Measurements from ENCODE around the gene RHEB. TPM values are rescaled to one million over a fixed set of nuclear protein-coding genes. Genes with fewer than 3 reads are reported as not detected.
A peak's percentile ranks its signal among the peaks of the same experiment; 100 is the strongest.
"Not testable (repeated sequence)": the region's sequence is repeated elsewhere in the genome, so short reads cannot be mapped to it uniquely, and the experiment has no call there.

Gene RHEB
- total RNA-seq, 2 experiments from 2014 or later = 62.0 to 64.6 TPM

GRCh38 chr7:151520419-151521261 is 945 bp upstream of the RHEB start:
- peaks cover 5% of the 10 kb centered on the region for H3K36me3 Mint-ChIP-seq
- H3K27me3 Mint-ChIP-seq = no peaks in the 10 kb centered on the region
- no peaks in the 10 kb centered on the region for H3K9me3 Mint-ChIP-seq
- peak overlapping the region; percentile 96 for H3K27ac Mint-ChIP-seq
- POLR2A ChIA-PET = interaction anchor here (1.1 to 3.7 kb wide), 3 partner anchors 18 to 356 kb away, joined by 4 to 25 read pairs (median 4); partner anchors contain the start of gene PRKAG2
- CTCF ChIA-PET = interaction anchor here (1.2 to 1.7 kb wide), 5 partner anchors 111 to 263 kb away, joined by 3 to 9 read pairs (median 4); no protein-coding TSS in a partner anchor
- peaks cover 28% of the 10 kb centered on the region for H3K4me1 Mint-ChIP-seq (ENCODE audit: low read depth)
- H3K4me3 Mint-ChIP-seq = peak overlapping the region; percentile 92
- intact Hi-C loops (cut with micrococcal nuclease) = loop anchor here (1.0 kb wide), 2 partner anchors 170 to 356 kb away; no protein-coding TSS in a partner anchor
- DNase-seq = peak; percentile 51

DNA sequence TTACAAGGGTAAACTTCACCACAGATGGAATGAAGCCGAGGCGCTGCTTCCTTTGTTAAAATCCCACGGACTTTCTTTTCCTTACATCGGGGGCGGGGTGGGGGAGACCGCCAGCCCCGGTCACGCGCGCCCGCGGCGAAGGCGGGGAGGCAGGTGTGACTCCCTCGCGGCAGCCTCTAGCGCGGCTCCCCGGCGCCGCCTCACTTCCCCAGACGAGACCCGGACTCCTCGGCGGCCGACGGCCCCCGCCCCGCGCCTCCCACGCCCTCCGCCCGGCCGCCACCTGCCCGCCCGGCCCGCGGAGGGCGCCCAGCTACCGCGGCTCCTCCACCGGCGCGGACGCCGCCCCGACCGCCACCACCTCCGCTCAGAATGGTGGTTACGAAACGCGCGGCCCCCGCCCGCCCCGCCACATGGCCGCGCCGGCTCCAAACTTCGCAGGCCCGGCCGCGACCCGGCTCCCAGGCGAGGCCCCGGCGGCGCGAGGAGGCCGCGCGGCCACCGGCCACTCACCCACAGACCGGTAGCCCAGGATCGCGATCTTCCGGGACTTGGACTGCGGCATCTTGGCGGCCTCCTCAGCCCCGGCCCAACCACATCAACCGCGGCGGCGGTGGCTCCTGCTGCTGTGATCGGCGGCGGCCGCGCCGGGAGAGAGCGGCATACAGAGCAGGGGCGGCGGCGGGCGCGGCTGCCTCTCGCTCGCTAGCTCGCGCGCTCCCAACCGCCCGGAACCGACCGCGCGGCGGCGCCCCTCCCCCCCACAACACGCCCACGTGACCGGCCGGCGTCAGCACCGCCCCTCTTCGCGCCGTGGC is 539 bp downstream of the RHEB start:
- intact Hi-C loops (cut with micrococcal nuclease) = loop anchor here (1.0 to 5.0 kb wide), 6 partner anchors 47 to 292 kb away; partner anchors contain the start of gene ABCF2
- H3K27ac Mint-ChIP-seq = peak overlapping the region; percentile 96
- peaks cover 41% of the 10 kb centered on the region for H3K4me1 Mint-ChIP-seq (ENCODE audit: low read depth)
- not testable (repeated sequence) for H3K27me3 Mint-ChIP-seq, H3K36me3 Mint-ChIP-seq, H3K9me3 Mint-ChIP-seq
- CTCF ChIA-PET = interaction anchor here (1.0 to 1.7 kb wide), 5 partner anchors 48 to 265 kb away, joined by 3 to 9 read pairs (median 4); no protein-coding TSS in a partner anchor
- H3K4me3 Mint-ChIP-seq = peak overlapping the region; percentile 92
- DNase-seq = peak; percentile 70
- POLR2A ChIA-PET = interaction anchor here (0.6 to 3.7 kb wide), 5 partner anchors 19 to 507 kb away, joined by 4 to 25 read pairs (median 4); partner anchors contain the start of gene PRKAG2

DNA sequence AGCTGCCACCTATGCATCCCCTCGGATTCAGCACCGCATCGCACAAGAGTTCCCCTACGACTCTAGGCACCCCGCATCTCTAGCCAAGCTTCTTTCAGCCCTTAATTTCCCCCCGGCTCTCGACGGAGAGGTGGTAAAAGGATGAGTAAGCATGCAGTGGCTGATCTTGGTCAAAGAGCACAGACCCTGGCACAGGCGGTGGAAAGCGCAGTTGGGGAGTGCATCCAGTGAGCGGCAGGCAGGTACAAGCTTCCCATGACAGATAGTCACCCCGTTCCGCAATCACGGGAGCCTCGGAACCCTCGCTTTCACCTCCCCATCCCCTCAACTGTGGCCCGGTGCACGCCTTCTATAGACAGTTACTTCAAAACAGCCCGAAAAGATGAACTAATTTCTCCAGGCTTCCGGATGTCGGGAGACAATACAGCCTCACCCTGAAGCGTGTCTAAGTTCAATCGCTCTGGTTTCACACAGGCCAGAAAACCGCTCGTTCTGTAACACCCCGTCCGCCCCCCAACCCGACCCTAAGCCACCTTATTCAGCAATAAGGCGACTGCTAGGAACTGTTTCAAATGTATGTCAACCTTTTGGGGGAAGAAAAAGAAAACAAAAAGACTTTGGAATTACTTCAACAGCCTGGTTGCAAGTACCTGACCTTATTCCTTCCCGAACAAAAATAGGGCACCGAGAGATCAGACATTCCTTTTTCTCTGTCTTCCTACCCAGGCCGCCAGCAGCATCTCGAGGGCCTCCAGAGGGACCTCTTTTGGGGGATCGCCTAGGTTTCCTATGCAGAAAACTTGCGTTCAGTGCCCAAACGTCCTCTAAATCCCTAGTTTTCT is 1.4 kb downstream of the RHEB start:
- peak; percentile 82 for DNase-seq
- Mint-ChIP-seq H3K4me1 (ENCODE audit: low read depth) (peaks cover 48% of the 10 kb centered on the region), H3K9me3 (no peaks in the 10 kb centered on the region), H3K27me3 (no peaks in the 10 kb centered on the region), H3K36me3 (peaks cover 7% of the 10 kb centered on the region), H3K27ac (peak overlapping the region; percentile 85), H3K4me3 (peak overlapping the region; percentile 92)
- ChIA-PET POLR2A (interaction anchor here (0.6 to 3.7 kb wide), 6 partner anchors 13 to 1112 kb away, joined by 3 to 25 read pairs (median 4); partner anchors contain the start of gene PRKAG2), CTCF (interaction anchor here (0.9 to 1.7 kb wide), 4 partner anchors 11 to 152 kb away, joined by 3 to 4 read pairs (median 4); no protein-coding TSS in a partner anchor)
- intact Hi-C loops (cut with micrococcal nuclease) = loop anchor here (1.0 to 5.0 kb wide), 6 partner anchors 46 to 291 kb away; partner anchors contain the start of gene ABCF2

- Mint-ChIP-seq H3K36me3 (peaks cover 7% of the 10 kb centered on the region), H3K9me3 (no peaks in the 10 kb centered on the region), H3K27ac (peak overlapping the region; percentile 85), H3K4me1 (ENCODE audit: low read depth) (peaks cover 54% of the 10 kb centered on the region), H3K4me3 (peak overlapping the region; percentile 92), H3K27me3 (no peaks in the 10 kb centered on the region)
- ChIA-PET CTCF (interaction anchor here (0.9 to 1.5 kb wide), 3 partner anchors 10 to 149 kb away, joined by 3 to 4 read pairs (median 3); no protein-coding TSS in a partner anchor), POLR2A (interaction anchor here (0.6 to 3.7 kb wide), 4 partner anchors 12 to 1111 kb away, joined by 3 to 25 read pairs (median 4); no protein-coding TSS in a partner anchor)
- intact Hi-C loops (cut with micrococcal nuclease) = loop anchor here (1.0 to 5.0 kb wide), 6 partner anchors 45 to 290 kb away; partner anchors contain the start of gene ABCF2
- no peak for DNase-seq
Observed at GRCh38 chr7:151517601-151518104, 2.0 kb downstream of the RHEB start.

GRCh38 chr7:151515276-151515565 is 4.5 kb downstream of the RHEB start:
- H3K27ac Mint-ChIP-seq = peak overlapping the region; percentile 35
- intact Hi-C loops (cut with micrococcal nuclease) = loop anchor here (5.0 kb wide), 3 partner anchors 43 to 288 kb away; partner anchors contain the start of gene ABCF2

GRCh38 chr7:151514461-151515275 is 5.0 kb downstream of the RHEB start:
- no peaks in the 10 kb centered on the region for H3K27me3 Mint-ChIP-seq
- peaks cover 72% of the 10 kb centered on the region for H3K4me1 Mint-ChIP-seq (ENCODE audit: low read depth)
- H3K4me3 Mint-ChIP-seq = no peak overlapping the region
- peaks cover 5% of the 10 kb centered on the region for H3K36me3 Mint-ChIP-seq
- DNase-seq = no peak
- CTCF ChIA-PET = interaction anchor here (0.9 to 1.2 kb wide), 4 partner anchors 67 to 268 kb away, joined by 3 to 5 read pairs (median 3); no protein-coding TSS in a partner anchor
- intact Hi-C loops (cut with micrococcal nuclease) = loop anchor here (5.0 kb wide), 3 partner anchors 42 to 287 kb away; partner anchors contain the start of gene ABCF2
- H3K27ac Mint-ChIP-seq = peak overlapping the region; percentile 35
- H3K9me3 Mint-ChIP-seq = no peaks in the 10 kb centered on the region
- POLR2A ChIA-PET = no interaction called here

More at GRCh38 chr7:151515276-151515565, 4.5 kb downstream of the RHEB start:
- Mint-ChIP-seq H3K36me3 (peaks cover 7% of the 10 kb centered on the region), H3K27me3 (no peaks in the 10 kb centered on the region), H3K4me3 (no peak overlapping the region), H3K4me1 (ENCODE audit: low read depth) (peaks cover 69% of the 10 kb centered on the region), H3K9me3 (no peaks in the 10 kb centered on the region)
- CTCF ChIA-PET = interaction anchor here (1.1 kb wide), 1 partner anchor 165 kb away, joined by 3 read pairs; no protein-coding TSS in a partner anchor
- POLR2A ChIA-PET = interaction anchor here (1.0 kb wide), 1 partner anchor 9 kb away, joined by 3 read pairs; no protein-coding TSS in a partner anchor
- no peak for DNase-seq

DNA sequence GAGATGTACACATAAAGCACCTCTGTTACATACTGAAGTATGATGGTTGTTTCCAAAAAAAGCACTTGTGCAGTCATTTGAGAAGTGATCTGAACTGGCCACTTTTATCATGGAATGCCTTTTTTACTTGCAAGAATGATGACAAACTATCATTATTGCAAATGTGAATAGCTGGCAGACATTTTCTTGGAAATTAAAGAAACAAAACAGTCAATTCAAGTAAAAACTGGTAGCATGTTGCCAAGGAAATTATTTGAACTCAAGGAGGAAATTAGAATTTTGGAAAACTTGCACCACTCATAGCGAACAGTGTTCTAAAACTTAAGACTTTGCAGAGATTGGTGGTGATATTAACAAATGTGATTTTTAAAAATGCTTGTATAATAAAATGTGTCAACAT is 6.6 kb downstream of the RHEB start:
- Mint-ChIP-seq H3K4me1 (ENCODE audit: low read depth) (peaks cover 82% of the 10 kb centered on the region), H3K4me3 (no peak overlapping the region), H3K9me3 (no peaks in the 10 kb centered on the region), H3K27ac (no peak overlapping the region), H3K36me3 (peaks cover 5% of the 10 kb centered on the region), H3K27me3 (no peaks in the 10 kb centered on the region)
- DNase-seq = no peak
- ChIA-PET POLR2A (no interaction called here), CTCF (no interaction called here)
- intact Hi-C loops (cut with micrococcal nuclease) = no loop called here

DNA sequence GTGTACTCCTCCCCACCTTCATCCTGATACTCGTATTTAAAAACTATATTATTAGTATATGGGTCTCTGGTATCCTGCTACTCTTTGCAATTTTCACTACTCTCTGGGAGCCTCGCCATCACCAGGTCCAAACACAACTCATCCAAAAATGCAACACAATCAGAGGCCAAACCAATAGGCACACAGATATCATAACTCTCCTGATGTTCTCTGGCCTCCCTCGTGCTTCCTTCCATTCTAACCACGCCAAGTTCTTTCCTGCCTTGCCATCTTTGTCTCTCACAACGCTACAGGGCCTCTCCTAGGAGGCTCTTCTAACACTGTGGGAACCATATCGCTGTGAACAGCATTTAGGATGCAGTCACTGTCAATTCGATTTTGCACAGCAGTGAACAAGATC is 7.3 kb downstream of the RHEB start:
- Mint-ChIP-seq H3K9me3 (no peaks in the 10 kb centered on the region), H3K36me3 (peaks cover 2% of the 10 kb centered on the region), H3K4me3 (no peak overlapping the region), H3K27ac (no peak overlapping the region), H3K27me3 (no peaks in the 10 kb centered on the region), H3K4me1 (ENCODE audit: low read depth) (peaks cover 79% of the 10 kb centered on the region)
- DNase-seq = no peak
- ChIA-PET CTCF (no interaction called here), POLR2A (no interaction called here)
- intact Hi-C loops (cut with micrococcal nuclease) = no loop called here

GRCh38 chr7:151511946-151512345 is 7.7 kb downstream of the RHEB start:
- DNase-seq = no peak
- Mint-ChIP-seq H3K4me3 (no peak overlapping the region), H3K27me3 (no peaks in the 10 kb centered on the region), H3K36me3 (peaks cover 2% of the 10 kb centered on the region), H3K4me1 (ENCODE audit: low read depth) (peaks cover 79% of the 10 kb centered on the region), H3K9me3 (no peaks in the 10 kb centered on the region), H3K27ac (no peak overlapping the region)
- POLR2A ChIA-PET = no interaction called here
- intact Hi-C loops (cut with micrococcal nuclease) = no loop called here
- CTCF ChIA-PET = no interaction called here

GRCh38 chr7:151511270-151511669 is 8.4 kb downstream of the RHEB start:
- no peak overlapping the region for H3K27ac Mint-ChIP-seq
- no peaks in the 10 kb centered on the region for H3K9me3 Mint-ChIP-seq
- peaks cover 2% of the 10 kb centered on the region for H3K36me3 Mint-ChIP-seq
- no peak overlapping the region for H3K4me3 Mint-ChIP-seq
- H3K4me1 Mint-ChIP-seq (ENCODE audit: low read depth) = peaks cover 78% of the 10 kb centered on the region
- no peak for DNase-seq
- H3K27me3 Mint-ChIP-seq = no peaks in the 10 kb centered on the region
- intact Hi-C loops (cut with micrococcal nuclease) = no loop called here
- POLR2A ChIA-PET = no interaction called here
- CTCF ChIA-PET = interaction anchor here (0.6 kb wide), 1 partner anchor 34 kb away, joined by 4 read pairs; no protein-coding TSS in a partner anchor

Data from activated CD4-positive, alpha-beta memory T cell treated with anti-CD3 and anti-CD28 coated beads for 36 hours (primary cell).